NCI-H187 (cell line): ENCODE data around the gene MAN2C1.
"Not testable (repeated sequence)": the region's sequence is repeated elsewhere in the genome, so short reads cannot be mapped to it uniquely, and the experiment has no call there.

ENCODE experiments used
- DNase-seq, 2 experiments: peaks; one replicate each; lab custom pipeline; 2025; lab: John Stamatoyannopoulos, UW

Gene MAN2C1

DNA sequence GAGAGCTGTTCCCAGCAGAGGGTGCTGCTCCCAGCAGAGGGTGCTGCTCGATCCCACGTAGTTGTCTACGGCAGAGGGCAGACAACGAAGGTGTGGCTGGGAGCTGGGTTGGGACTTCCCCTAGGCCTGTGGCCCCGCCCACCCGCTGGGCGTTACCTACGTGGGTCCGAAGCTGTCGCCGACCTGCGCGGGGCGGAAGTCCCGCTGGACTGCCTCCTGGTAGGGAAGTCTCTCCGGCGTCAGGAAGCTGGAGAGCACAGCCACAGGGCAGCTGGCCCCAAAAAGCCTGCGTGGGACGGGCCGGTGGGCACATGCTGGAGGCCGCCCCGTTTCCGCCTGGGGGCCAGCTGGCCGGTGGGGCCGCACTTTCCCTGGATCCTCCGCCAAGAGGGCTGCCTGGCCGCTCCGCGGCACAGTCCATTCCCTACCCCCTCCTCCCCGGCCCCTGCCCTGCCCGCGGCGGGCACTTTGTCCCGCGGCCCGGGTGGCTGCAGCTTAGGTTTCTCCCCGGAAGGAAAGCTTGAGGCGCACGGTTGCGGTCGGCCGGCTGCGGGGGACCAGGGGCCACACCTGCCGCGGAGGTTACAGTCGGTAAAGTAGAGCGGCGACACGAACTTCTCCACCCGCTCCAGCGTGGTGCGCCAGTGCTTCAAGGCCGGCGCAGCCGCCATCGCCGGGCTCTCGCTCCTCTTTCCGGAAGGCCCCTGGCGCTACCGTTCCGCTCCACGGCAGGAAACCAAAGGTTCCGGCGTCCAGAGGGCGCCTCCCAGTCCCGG, at the start of gene MAN2C1:
TSS of gene MAN2C1 (minus strand) at position 695 of the 776 bp plus-strand sequence. CDS start at position 671, 24 bp downstream.
- peak; percentile 45 to 87 for DNase-seq

DNA sequence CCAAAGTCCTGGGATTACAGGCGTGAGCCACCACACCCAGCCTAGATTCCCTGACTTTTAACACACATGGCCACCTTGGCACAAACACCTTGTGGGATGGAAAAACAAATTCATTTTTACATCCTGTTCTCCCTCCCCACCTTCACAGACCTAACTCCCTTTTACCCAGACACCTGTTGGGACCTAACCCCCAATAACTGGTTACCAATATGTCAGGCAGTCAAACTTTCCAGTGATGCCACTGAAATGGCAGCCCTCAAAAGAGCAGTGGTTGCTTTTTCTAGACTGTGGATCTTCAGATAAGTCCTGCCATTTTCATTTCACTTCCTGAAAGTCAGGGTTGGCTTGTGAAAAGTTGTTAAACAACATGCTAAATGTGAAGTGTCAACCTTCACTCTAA, 48.2 kb upstream of the MAN2C1 start:
- DNase-seq: no peak

DNA sequence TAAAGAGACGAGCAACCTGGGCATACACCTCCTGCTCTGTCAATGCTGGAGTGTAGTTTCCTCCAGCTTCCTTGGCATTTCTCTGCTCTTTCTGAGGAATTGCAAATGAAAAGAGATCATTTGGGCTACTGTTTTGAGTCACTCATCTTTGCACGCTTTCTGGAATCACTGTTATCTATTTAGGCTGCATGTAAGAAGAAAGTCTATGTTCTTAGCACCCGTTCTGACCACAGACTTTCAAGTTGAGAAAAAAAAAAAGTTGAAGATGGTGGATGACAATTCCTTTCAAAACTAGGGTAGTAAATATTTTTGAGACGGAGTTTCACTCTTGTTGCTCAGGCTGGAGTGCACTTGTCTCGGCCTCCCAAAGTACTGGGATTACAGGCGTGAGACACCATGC, 41.8 kb upstream of the MAN2C1 start:
- DNase-seq: no peak

DNA sequence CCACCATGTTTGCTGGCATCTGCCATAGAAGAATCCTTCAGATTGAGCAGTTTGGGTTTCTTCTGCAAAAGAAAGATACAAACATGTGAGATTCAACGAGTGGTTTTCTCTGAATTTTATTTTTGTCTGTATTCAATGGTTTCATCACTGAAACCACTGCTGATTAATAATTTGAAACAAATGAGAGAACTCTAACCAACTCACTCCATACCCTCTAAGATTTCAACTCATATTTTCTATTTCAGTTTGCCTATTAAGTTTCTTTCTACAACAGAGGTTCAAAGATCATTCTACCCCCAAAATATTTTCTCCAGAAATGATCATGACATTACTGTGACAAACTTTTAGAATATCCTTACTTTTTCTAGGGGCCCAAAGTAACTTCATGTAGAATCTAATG, 38.7 kb upstream of the MAN2C1 start:
- DNase-seq: no peak

DNA sequence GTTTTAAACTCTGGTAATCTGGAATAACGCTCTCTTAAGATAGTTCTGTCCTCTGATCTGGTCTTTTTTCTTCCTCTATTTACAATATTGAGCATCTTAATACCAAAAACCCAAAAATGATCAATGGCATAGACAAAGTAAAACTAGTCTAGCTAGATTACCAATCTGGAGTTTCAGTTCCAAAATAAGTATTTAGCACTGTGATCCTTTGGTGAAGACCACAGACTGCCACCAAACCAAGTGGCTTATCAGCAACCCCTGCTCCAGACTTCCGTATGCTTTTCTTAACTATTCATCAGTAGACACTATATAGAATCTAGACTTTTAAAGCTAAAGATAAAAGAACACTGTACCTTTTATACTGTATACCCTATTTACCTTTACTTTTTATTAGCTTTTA, 35.5 kb upstream of the MAN2C1 start:
- no peak for DNase-seq

DNA sequence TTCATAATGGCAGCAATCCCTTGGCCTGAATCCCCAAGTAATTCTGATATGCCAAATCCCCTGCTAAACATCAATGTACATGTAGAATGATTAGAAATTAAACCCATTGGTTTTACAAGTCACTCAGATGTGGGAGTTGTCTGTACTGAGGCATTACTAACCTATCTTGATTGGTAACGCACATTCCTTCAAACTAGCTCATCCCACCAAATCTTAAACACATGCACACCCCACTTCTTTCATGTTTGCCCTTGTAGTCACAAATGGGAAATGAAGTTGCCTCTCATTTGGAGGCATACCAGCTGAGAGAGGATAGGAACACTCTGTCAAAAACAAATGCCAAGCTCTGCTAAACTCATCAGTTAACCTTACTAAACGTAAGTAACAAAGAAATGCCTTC, 29.1 kb upstream of the MAN2C1 start:
- no peak for DNase-seq

DNA sequence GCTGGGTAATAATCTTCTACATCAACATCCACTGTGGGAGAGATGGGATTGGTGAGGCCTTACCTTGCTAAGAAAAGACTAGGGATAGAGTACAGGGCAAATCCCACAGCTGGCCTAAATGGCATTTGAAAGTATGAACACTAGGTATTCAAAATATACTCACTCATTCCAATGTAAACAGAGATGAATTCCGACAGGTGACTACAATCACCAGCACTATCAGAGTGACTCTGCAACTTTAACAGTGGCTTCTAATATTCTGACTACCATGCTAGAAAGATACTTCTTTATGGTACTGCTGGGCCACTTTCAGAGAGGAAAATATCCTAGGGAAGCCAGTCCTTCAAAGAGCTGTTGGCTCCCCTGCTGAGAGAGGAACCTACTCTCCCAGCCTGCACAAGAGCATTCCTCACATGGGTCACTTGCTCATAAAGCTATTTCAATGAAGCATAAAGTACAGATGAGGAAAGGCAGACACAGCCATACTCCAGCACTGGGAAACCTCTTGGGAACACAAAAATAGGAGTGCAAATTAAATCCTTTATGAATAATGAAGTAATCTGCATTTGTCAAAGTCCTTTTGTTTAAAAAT, 21.5 kb upstream of the MAN2C1 start:
- DNase-seq: peak; percentile 7 to 48

DNA sequence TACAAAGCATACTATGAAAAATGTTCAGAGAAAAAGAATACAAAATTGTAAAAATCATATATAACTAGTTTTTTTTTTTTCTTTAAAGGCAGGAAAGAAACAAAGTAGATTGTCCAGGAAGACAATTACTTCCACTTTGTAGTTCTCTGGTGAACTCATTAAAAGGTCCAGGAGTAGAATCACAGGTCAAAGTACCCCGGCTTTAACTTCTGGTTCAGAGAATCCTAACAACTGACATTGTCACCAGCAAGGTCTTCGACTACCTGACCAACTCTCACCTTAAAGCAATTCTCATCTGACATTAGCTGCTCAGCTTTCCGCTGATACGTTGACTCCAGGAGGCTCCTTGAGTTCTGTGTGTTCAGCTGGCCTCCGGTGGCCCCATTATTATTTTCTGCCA, 15.6 kb upstream of the MAN2C1 start:
- not testable (repeated sequence) for DNase-seq

DNA sequence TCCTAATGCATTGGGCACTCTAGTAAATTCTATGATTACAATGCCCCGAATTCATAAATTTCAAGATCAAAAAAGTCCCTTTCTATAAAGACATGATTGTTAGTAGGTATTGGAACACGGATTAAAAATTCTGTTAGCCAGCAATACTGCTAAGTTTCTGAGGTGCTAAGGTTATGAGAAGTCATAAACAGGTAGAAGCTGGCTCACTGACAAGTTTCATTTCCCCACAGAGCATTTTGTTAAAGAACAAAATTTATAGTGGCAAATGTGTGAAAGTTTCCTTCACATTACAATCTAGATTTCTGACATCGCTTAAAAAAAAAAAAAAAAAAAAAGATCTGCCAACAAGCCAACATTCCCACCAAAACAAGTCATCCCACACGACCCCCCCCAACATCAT, 12.4 kb upstream of the MAN2C1 start:
- DNase-seq: no peak

DNA sequence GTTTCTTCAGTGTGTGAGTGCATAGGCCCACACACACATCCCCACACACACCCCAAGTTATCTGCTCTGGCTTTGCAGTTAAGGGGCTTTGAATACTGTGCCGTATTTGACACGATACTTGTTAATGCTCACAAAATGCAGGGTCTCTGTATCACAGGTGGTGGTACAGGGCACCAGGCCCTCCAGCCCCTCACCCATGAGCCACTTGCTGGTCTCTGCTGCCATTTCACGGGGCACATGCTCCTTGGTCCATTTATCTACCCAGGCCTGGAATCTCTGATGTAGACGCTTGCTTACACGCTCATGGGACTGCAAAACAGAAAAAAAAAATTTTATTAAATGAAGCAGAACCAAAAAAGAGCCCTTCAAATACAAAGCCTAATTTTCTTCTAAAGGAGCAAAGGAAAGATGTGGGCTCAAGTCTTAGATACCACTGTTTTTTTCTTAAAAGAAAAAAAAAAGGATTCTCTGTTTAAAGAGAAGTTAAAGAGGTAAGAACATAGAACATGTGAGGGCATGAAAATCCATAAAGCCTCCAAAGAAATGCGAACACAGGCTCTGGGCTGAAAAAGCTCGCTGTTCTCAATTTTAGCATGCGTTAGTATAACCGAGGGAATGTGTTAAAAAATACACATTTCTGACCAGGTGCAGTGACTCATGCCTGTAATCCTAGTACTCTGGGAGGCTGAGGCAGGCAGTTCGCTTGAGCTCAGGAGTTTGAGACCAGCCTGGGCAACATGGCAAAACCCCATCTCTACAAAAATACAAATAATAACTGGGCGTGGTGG, 3.7 kb upstream of the MAN2C1 start:
- DNase-seq: no peak

DNA sequence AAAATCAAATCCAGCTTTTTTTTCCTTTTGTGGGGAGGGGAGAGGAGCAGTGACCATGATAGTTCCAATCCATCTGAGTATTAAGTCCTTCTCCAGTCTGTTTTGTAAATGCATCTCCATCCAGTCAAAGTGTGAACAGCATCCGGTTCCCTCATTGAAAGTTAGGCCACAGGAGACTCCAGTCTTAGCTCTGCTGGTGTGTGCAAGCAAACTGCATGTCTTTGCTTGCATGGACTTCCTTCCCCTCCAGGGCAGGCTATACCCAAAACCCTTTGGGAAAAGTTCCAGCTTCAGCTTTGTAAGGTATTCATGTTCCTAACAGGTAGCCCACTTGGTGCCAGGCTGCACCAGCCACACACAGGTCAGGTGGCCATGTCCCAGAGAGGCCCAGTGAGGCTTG, 3.1 kb upstream of the MAN2C1 start:
- DNase-seq: no peak

DNA sequence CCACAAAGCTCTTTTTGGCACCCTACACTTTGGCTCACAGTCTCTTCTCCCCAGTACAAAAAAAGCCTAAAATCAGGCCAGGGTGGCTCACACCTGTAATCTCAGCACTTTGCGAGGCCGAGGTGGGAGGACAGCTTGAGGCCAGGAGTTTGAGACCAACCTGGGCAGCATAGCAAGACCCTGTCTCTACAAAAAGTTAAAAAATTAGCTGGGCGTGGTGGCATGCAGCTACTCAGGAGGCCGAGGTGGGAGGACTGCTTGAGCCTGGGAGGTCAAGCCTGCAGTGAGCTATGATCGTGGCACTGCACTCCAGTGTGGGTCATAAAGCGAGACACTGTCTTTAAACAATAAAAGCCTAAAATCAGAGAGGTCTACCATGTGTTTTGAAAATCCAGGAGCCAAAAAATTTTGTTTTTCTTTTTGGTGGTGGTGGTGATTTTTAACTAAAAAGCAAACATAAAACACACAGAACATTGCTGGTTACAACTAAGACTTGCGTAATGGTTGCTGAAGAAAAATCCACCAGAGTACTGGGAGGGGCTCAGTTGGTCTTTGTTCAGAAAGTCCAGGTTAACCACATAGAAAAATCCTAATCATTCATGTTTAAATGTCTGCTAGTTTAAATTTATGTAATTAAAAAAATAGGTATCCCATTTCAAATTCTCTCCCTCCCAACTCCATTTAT, 1.6 kb upstream of the MAN2C1 start:
- DNase-seq: no peak

DNA sequence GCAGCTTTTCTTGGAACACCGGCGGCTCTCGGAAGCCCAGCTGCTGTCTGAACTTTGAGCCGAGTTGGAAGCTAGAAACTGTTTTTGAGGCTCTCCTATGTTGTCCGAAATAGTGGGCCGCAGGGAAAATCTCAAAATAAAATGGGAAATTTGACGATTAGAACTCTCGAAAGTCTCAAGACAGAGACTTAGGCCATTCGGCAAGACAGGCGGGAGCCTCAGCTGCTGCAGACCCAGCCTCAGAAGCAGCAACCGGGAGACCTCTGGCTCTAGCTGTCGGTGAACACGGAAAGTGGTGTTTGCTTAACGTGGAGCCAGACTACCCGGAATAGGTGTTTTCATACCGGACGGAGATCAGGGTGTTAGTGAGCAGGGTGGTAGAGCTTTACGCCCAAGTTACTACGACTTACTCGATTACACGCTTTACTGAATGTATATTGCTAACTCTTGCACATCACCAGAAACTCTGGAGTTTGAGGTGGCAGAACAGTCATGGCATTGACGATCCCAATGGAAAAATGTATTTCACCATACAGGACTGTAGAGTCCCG, 357 bp upstream of the MAN2C1 start:
- no peak for DNase-seq

DNA sequence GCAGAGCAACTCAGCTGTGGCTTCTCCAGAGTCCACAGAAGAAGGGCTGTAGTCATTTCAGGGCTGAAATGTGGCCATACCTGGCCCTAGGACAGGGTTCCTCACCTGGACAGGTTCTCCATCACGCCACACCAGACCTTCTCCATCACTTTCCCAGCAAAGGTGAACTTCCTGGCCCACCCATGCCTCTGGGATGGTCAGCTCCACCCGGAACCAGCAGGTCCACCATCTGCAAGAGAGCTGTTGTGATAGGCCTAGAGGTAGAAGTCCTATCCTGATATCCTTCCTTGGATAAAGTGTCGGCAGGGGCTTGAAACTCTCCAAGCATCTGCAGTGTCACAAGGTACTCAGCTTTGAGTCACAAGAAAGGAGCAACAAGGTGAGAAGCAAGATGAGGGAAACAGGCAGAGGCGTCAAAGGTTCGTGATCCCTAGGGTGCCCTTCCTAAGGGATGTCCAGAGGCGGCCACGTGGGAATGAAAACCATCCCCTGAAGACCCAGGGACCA, 948 bp downstream of the MAN2C1 start:
- DNase-seq: no peak

DNA sequence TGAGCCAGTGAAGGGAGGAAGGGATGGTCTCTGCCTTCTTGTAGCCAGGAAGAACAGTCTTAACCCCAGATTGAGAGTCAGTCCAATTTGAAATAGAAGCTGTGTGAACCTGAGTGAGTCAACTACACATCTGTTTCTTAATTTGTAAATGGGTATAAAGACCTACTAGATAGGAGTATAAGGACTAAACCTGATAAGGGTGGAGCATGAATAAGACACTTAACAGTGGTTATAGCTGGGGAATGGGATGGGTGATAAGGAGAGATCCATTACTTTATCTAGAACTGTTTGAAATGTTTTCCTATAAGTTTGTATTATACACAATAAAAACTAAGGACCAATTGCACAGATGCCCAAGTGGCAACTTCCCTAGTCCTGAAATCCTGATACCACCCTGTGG, 1.4 kb downstream of the MAN2C1 start:
- DNase-seq: no peak

DNA sequence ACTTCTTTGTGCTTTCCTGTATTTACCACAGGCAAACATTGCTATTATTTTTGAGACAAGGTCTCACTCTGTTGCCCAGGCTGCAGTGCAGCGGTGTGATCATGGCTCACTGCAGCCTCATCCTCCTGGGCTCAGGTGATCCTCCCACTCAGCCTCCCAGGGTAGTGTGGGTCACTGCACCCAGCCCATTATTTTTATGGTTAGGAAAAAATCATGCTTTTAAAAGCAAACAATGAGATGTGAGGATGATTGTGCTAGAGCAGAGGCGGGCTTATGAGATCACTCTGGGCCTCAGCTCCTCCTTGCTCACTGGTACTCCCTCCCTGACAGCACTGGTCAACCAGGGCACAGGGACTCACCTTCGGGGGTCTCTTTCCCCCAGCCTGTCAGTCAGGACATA, 2.2 kb downstream of the MAN2C1 start:
- no peak for DNase-seq

DNA sequence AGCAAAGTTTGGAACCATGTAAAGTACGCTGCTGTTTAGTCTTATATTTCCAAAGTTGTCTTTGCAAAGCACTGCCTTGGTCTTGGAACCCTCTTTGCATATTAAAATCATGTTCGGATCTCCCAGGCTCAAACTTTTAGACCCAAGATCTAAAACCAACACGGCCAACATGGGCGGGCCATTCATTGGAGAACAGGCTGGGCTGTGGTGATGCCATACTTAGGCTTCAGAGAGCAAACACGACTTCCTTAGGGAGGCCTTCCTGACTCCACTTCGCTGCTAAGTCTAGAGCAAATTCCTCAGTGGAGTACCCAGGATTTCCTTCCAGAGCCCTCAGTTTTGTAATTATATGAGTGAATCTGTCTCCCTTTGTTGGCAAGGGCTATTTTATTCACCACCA, 3.5 kb downstream of the MAN2C1 start:
- no peak for DNase-seq

DNA sequence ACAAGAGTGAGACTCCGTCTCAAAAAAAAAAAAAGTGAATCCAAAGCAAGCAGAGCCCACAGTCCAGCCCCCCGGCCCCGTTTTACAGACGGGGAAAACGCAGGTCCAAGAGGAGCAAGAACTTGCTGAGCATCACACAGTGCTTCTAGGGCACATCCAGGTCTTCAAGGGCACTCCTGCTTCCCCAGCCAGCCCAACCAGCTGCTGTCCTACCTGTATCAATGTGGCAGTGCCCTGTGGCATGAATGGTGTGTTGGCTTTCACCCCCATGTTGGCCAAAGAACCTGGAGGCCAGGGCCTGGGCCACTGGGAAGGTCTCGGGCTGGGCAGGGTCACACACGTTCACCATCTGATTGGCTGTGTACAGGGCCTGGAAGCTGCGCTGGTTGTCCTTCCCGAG, 4.6 kb downstream of the MAN2C1 start:
- DNase-seq: no peak

DNA sequence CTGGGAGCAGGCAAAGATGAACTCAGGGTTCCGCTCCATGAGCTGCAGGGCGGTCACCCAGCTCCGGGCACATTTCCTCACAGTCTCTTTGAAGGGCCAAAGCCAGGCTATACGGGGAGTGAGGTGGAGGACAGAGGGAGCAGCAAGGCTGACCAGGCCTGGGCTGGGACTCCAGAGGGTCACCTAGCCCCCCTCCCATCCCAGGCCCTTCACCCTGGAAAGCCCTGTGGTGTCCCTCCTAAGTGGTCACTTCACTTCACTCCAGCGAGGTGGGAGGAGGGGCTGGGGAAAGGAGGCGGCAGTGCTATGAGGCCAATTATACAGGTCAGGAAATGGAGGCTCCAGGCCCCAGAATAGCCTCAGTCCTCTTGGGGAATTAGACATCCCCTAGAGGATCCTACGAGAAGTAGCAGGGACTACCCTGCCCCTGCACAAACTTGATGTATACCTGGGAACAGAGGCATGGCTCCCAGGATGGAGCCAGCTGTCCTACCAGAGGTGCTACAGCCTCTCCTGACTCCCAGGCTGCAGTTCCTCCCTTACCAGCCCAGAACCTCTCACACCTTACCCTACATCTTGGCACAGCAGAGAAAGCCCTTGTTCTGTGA, 5.7 kb downstream of the MAN2C1 start:
- no peak for DNase-seq

DNA sequence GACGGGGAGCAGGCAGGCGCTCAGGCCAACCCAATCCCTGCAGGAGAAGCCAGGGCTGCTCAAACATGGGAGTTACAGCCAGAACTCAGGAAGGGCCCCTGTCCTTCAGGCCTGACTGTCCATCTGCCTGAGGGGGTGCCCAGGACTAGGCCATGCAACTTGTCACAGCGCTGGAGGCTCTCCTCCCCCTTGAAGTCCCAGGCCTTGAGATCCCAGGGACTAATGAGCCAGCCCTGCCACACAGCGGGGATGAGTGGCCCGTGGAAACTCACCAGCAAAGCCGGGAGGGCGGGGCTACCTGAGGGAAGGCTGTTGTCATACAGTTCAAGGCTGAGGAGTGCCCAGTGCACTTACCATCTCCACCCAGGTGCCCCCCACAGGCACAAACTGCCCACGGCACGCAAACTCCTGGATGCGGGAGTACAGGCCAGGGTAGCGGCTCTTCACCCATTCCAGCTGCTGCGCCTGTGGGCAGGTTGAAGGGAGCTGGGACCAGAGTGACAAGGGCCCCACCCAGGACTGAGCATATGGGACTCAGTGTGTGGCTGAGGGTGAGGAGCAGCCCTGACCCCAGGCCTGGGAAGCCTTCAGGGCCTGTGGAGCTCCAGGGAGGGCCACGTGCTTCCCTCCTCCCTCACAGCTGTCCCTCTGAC, 6.3 kb downstream of the MAN2C1 start:
- DNase-seq: no peak

DNA sequence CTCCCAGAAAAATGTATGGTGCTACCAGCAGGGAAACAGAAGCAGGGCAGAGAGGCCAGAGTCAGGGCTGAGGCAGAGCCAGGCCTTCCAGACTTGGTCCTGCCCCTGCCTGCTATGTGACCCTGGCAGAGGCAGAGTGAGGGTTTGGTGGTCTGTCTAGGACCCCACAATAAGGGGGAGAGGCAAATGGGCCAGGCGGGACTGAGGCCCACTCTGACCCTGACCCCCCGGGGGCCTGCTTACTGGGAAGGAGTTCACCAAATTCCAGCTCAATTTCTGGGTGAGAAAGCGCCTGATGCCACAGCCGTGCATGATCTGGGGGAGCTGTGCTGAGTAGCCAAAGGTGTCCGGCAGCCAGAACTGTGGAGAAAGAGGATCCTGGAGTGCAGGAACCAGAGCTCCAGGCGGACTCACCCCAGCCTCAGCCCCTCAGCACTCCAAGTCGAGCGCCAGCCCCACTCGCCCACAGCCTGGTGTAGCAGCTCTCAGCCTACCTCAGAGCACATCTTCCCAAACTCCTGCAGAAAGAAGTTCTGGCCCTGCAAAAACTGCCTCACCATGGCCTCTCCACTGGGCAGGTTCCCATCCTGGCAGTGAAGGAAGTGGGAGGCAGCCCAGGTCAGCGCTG, 6.9 kb downstream of the MAN2C1 start:
- no peak for DNase-seq
